Mesenchymal stem cell (in vitro differentiated cells and primary cell): Measurements from ENCODE around the gene MARVELD1.

Source experiments
- DNase-seq: peaks from one replicate; pipeline ENCODE4 v3.0.0-alpha.2; 2013
- H2AFZ ChIP-seq: one replicate; pipeline ENCODE4 v1.6.1; 2013; ENCODE audit warnings: low read depth, mild to moderate bottlenecking, control low read depth, inconsistent platforms, low read length, moderate library complexity
- H2AK5ac ChIP-seq: 2 replicates; pipeline ENCODE4 v1.6.1; 2013; ENCODE audit warnings: low read length, moderate library complexity, mild to moderate bottlenecking, inconsistent platforms; ENCODE audit not compliant: severe bottlenecking
- H2BK120ac ChIP-seq: one replicate; pipeline ENCODE4 v1.6.1; 2013; ENCODE audit warnings: low read depth, mild to moderate bottlenecking, inconsistent platforms, low read length, moderate library complexity
- H2BK12ac ChIP-seq, 2 experiments: one replicate each; pipeline ENCODE4 v1.6.1; 2013; ENCODE audit warnings: inconsistent platforms in 2 of 2, low read length in 2 of 2, mild to moderate bottlenecking in 2 of 2, moderate library complexity in 2 of 2, control low read depth in 1 of 2
- H2BK15ac ChIP-seq: one replicate; pipeline ENCODE4 v1.6.1; 2013; ENCODE audit warnings: mild to moderate bottlenecking, low read depth, inconsistent platforms; ENCODE audit not compliant: poor library complexity, severe bottlenecking
- H2BK5ac ChIP-seq: 2 replicates; pipeline ENCODE4 v1.6.1; 2013; ENCODE audit warnings: low read depth, mild to moderate bottlenecking, low read length, control low read depth, inconsistent platforms; ENCODE audit not compliant: poor library complexity, severe bottlenecking
- H3K14ac ChIP-seq, 2 experiments: one replicate each; pipeline ENCODE4 v1.6.1; 2013; ENCODE audit warnings: inconsistent platforms in 2 of 2, low read length in 2 of 2, control low read depth in 1 of 2, mild to moderate bottlenecking in 1 of 2, moderate library complexity in 1 of 2
- H3K18ac ChIP-seq, 2 experiments: one replicate each; pipeline ENCODE4 v1.6.1; 2013; ENCODE audit warnings: inconsistent platforms in 2 of 2, low read length in 2 of 2, control low read depth in 1 of 2, low read depth in 1 of 2, mild to moderate bottlenecking in 1 of 2
- H3K23ac ChIP-seq, 2 experiments: one replicate each; pipeline ENCODE4 v1.6.1; 2013; ENCODE audit warnings: inconsistent platforms in 2 of 2, low read length in 2 of 2, mild to moderate bottlenecking in 2 of 2, moderate library complexity in 2 of 2, control low read depth in 1 of 2
- H3K27ac ChIP-seq: 2 replicates; pipeline ENCODE4 v1.5.1; 2013; ENCODE audit warnings: mild to moderate bottlenecking, moderate library complexity, low read length, control low read depth, inconsistent platforms; ENCODE audit not compliant: poor library complexity, severe bottlenecking
- H3K27me3 ChIP-seq, 2 experiments: 2 replicates each; pipeline versions ENCODE4 v1.6.1 to v1.7.0; 2013; ENCODE audit warnings: low read length in 2 of 2, mild to moderate bottlenecking in 2 of 2, moderate library complexity in 2 of 2, control low read depth in 1 of 2, inconsistent platforms in 1 of 2; ENCODE audit not compliant: control insufficient read depth in 1 of 2, insufficient read depth in 1 of 2
- H3K36me3 ChIP-seq, 2 experiments: 2 replicates each; pipeline versions ENCODE4 v1.6.1 to v1.7.0; 2013; ENCODE audit warnings: low read length in 2 of 2, control low read depth in 1 of 2, inconsistent platforms in 1 of 2, low read depth in 1 of 2, mild to moderate bottlenecking in 1 of 2; ENCODE audit not compliant: insufficient read depth in 2 of 2, control insufficient read depth in 1 of 2
- H3K4ac ChIP-seq, 2 experiments: one replicate each; pipeline ENCODE4 v1.6.1; 2013; ENCODE audit warnings: inconsistent platforms in 2 of 2, low read length in 2 of 2, mild to moderate bottlenecking in 2 of 2, moderate library complexity in 2 of 2, control low read depth in 1 of 2, low read depth in 1 of 2
- H3K4me1 ChIP-seq: 2 replicates; pipeline ENCODE4 v1.6.1; 2013; ENCODE audit warnings: low read depth, low read length, control low read depth; ENCODE audit not compliant: control insufficient read depth, insufficient read depth
- H3K4me2 ChIP-seq: 2 replicates; pipeline ENCODE4 v1.6.1; 2013; ENCODE audit warnings: low read length, mild to moderate bottlenecking, inconsistent platforms; ENCODE audit not compliant: poor library complexity, severe bottlenecking
- H3K4me3 ChIP-seq, 2 experiments: 2 replicates each; pipeline versions ENCODE4 v1.5.1 to v1.7.0; 2013; ENCODE audit warnings: low read length in 2 of 2, mild to moderate bottlenecking in 2 of 2, control low read depth in 1 of 2, low read depth in 1 of 2; ENCODE audit not compliant: insufficient read depth in 1 of 2
- H3K79me1 ChIP-seq: replicated peaks from 2 replicates; pipeline ENCODE4 v1.6.1; 2013; ENCODE audit warnings: mild to moderate bottlenecking, control low read depth, low read length, inconsistent platforms; ENCODE audit not compliant: poor library complexity, severe bottlenecking
- H3K9ac ChIP-seq: 2 replicates; pipeline ENCODE4 v1.7.0; 2013; ENCODE audit warnings: mild to moderate bottlenecking, low read length, moderate library complexity
- H3K9me3 ChIP-seq: 2 replicates; pipeline ENCODE4 v1.7.0; 2013; ENCODE audit warnings: mild to moderate bottlenecking, low read length; ENCODE audit not compliant: control insufficient read depth
- H4K8ac ChIP-seq: one replicate; pipeline ENCODE4 v1.6.1; 2013; ENCODE audit warnings: inconsistent platforms, mild to moderate bottlenecking, low read length, moderate library complexity
- H4K91ac ChIP-seq: one replicate; pipeline ENCODE4 v1.6.1; 2013; ENCODE audit warnings: mild to moderate bottlenecking, low read length, inconsistent platforms
- WGBS: methylation state at CpG from one replicate; pipeline ENCODE4 v1.1.7; 2013; ENCODE audit warnings: mixed read lengths; 5-methylcytosine and 5-hydroxymethylcytosine counted together

The MARVELD1 gene

DNA sequence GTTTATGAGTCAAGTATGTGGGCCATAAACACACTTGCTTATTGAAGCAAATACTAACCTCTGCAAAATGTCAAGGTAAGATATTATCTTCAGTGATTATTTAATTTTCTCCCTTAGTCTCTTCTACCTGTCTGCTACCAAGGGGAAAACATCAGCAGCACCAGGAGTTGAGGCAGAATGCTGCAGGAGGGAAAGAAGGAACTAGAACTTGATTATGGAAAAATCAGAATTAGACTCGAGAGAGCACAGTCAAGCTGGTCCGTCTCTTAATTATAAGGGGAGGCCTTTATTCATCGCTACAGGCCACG, 18.5 kb downstream of the MARVELD1 start:
- no peak for DNase-seq
- H4K91ac ChIP-seq, result no peak overlapping the region
- H2AK5ac ChIP-seq, result no peak overlapping the region
- no peak overlapping the region for H3K27ac ChIP-seq
- WGBS, result 85% methylated on average over 4 of the region's 4 CpGs
- H2BK15ac ChIP-seq, result no peak overlapping the region
- H3K4me1 ChIP-seq, result peaks cover 4% of the 10 kb centered on the region
- H2BK12ac ChIP-seq, result no peak overlapping the region
- H3K4me2 ChIP-seq, result no peak overlapping the region
- H3K4ac ChIP-seq, result no peak overlapping the region
- H3K9ac ChIP-seq, result no peak overlapping the region
- no peak overlapping the region for H3K18ac ChIP-seq
- H3K27me3 ChIP-seq, result no peaks in the 10 kb centered on the region
- no peak overlapping the region for H2AFZ ChIP-seq
- no peak overlapping the region for H3K23ac ChIP-seq
- no peaks in the 10 kb centered on the region for H3K9me3 ChIP-seq
- H4K8ac ChIP-seq, result no peak overlapping the region
- H2BK120ac ChIP-seq, result no peak overlapping the region
- no peaks in the 10 kb centered on the region for H3K36me3 ChIP-seq
- no peak overlapping the region for H3K4me3 ChIP-seq
- no peak overlapping the region for H3K14ac ChIP-seq
- H2BK5ac ChIP-seq, result no peak overlapping the region
- no peaks in the 10 kb centered on the region for H3K79me1 ChIP-seq

DNA sequence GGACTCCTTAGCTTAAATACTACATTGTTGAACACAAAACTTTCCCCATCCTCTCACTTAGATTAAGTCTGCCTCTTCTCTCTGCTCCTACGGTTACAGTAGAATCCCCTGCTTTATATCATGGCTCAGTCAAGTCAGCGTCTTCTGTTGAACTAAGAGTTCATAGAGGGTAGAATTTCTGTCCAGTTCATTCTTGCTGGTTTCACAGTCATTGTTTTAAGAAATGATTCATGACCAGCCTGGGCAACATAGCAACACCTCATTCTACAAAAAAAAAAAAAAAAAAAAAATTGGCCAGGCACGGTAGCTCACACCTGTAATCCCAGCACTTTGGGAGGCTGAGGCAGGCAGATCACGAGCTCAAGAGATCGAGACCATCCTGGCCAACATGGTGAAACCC, 19.7 kb downstream of the MARVELD1 start:
- Histone ChIP-seq H3K79me1 (peaks cover 3% of the 10 kb centered on the region), H3K27ac (no peak overlapping the region), H2BK12ac (no peak overlapping the region), H2AFZ (no peak overlapping the region), H2AK5ac (no peak overlapping the region), H4K8ac (no peak overlapping the region), H3K9me3 (no peaks in the 10 kb centered on the region), H3K4me1 (peaks cover 7% of the 10 kb centered on the region), H3K18ac (no peak overlapping the region), H3K36me3 (no peaks in the 10 kb centered on the region), H3K9ac (no peak overlapping the region), H3K14ac (no peak overlapping the region), H3K23ac (no peak overlapping the region), H3K4me2 (no peak overlapping the region), H2BK15ac (no peak overlapping the region), H3K4ac (no peak overlapping the region), H3K4me3 (no peak overlapping the region), H2BK120ac (no peak overlapping the region), H2BK5ac (no peak overlapping the region), H4K91ac (no peak overlapping the region), H3K27me3 (no peaks in the 10 kb centered on the region)
- 82% methylated on average over 3 of the region's 5 CpGs for WGBS
- DNase-seq, result no peak

DNA sequence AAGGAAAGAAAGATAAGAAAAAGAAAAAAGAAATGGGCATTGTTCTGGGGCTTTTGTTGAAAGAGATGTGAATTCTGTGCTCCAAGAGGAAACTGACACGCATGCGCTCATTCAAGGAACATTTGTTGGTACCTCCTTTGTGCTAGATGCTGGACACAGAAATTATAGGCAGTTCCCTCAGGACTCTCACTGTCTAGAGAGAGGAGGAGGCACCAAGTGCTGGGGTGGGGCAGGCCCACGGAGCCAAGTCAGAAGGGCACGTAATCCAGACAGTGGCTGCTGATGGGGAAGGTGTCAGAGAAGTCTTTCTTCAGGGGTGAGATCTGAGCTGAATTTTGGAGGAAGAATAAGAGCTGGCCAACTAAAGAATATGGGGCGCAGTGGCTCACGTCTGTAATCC, 20.5 kb downstream of the MARVELD1 start:
- Histone ChIP-seq H3K4me2 (no peak overlapping the region), H3K27ac (no peak overlapping the region), H3K4me1 (peaks cover 12% of the 10 kb centered on the region), H3K9me3 (no peaks in the 10 kb centered on the region), H3K23ac (no peak overlapping the region), H3K9ac (no peak overlapping the region), H2BK15ac (no peak overlapping the region), H2BK12ac (no peak overlapping the region), H3K27me3 (no peaks in the 10 kb centered on the region), H3K79me1 (peaks cover 9% of the 10 kb centered on the region), H2AK5ac (no peak overlapping the region), H3K4me3 (no peak overlapping the region), H4K91ac (no peak overlapping the region), H3K4ac (no peak overlapping the region), H3K18ac (no peak overlapping the region), H3K36me3 (peaks cover 4 to 6% of the 10 kb centered on the region in 2 experiments), H2BK120ac (no peak overlapping the region), H3K14ac (no peak overlapping the region), H4K8ac (peak overlapping the region; percentile 56), H2AFZ (no peak overlapping the region), H2BK5ac (no peak overlapping the region)
- WGBS, result 89% methylated on average over 6 of the region's 6 CpGs
- DNase-seq, result no peak

DNA sequence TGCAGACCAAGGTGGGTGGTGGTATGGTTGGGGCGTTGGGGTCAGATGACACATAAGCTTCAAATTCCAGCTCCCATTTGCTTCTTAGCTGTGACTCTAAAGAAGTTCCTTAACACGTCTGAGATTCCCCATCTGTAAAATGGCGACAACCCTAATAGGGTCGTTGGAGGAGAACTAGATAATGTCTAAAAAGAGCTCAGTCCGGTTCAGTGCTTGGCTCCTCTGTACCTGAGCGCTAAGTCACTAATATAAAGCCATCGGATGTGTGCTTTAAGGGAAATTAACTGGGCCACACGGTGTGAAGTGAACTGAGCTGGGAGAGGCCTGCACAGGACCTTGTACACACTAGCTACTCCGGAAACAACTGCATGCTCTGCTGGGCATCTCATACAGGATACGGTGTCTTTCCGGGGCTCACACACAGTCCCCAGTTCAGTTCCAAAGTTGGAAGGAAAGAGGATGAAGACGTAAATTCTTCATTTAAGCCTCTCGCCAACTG, 22.9 kb downstream of the MARVELD1 start:
- Histone ChIP-seq H2AK5ac (no peak overlapping the region), H2BK15ac (no peak overlapping the region), H3K23ac (no peak overlapping the region), H3K4me3 (peak overlapping the region in 1 of 2 experiments; percentile 97), H3K79me1 (peaks cover 18% of the 10 kb centered on the region), H3K18ac (peak overlapping the region; percentile 76 to 83), H3K9me3 (no peaks in the 10 kb centered on the region), H3K27ac (no peak overlapping the region), H3K36me3 (peaks cover 4 to 31% of the 10 kb centered on the region in 2 experiments), H4K8ac (peak overlapping the region; percentile 95), H3K4me1 (peaks cover 12% of the 10 kb centered on the region), H3K27me3 (no peaks in the 10 kb centered on the region), H4K91ac (peak overlapping the region; percentile 55), H2AFZ (no peak overlapping the region), H3K4ac (peak overlapping the region in 1 of 2 experiments; percentile 71), H2BK12ac (peak overlapping the region in 1 of 2 experiments; percentile 51), H3K9ac (peak overlapping the region; percentile 99), H3K4me2 (peak overlapping the region; percentile 44), H2BK5ac (no peak overlapping the region), H3K14ac (no peak overlapping the region), H2BK120ac (no peak overlapping the region)
- WGBS, result 78% methylated on average over 12 of the region's 13 CpGs
- DNase-seq, result no peak
